ENCODE results near the gene HNRNPL.
"Not testable (repeated sequence)": the region's sequence is repeated elsewhere in the genome, so short reads cannot be mapped to it uniquely, and the experiment has no call there.

The HNRNPL gene

DNA sequence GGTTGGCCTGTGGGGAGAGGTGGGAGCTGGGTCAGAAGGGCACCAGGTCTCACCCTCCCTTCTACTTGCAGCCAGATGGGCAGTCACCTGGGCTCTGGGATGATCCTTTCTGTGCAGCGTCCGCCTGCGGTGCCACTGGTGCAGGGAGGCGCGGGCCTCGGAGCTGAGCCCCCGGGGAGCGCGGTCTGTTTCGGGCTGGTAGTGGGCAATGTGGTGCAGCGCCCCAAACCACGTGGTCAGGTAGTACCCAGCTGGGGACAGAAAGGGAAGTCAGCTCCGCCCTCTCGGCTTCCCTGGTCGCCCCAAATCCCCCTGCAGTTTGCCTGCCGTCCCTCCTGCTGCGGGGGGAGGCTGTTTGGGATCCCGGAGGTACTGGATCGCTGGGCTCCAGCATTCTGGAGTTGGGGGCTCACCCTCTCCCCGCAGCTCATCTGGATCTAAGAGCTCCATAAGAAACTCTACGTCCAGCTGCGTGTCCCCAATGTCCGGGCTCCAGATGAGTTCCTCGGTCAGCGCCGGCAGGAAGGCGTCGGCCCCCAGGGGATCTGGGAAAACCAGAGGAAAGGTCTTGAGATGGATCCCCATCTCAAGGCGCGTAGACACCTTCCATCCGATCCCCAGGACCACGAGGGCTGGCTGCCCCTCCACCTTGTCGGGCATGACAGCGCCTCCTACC lies 19.5 kb upstream of the HNRNPL start:
- no peak for DNase-seq

DNA sequence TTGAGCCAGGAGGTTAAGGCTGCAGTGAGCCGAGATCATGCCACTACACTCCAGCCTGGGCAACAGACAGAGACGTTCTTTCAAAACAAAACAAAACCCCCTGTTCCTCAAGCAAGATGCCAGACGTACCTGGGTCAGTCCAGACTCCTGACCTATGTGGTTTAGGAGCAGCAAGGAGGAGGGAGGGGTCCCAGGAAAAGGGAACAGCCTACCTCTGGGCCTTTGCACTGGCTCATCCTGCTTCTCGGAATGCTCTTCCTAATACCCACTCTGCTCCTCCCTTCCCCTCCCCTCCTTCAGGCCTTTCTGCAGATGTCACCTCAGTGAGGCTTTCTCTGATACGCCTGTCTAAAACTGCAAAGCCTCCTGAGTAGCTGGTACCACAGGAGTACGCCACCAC lies 18.8 kb upstream of the HNRNPL start:
- no peak for DNase-seq

DNA sequence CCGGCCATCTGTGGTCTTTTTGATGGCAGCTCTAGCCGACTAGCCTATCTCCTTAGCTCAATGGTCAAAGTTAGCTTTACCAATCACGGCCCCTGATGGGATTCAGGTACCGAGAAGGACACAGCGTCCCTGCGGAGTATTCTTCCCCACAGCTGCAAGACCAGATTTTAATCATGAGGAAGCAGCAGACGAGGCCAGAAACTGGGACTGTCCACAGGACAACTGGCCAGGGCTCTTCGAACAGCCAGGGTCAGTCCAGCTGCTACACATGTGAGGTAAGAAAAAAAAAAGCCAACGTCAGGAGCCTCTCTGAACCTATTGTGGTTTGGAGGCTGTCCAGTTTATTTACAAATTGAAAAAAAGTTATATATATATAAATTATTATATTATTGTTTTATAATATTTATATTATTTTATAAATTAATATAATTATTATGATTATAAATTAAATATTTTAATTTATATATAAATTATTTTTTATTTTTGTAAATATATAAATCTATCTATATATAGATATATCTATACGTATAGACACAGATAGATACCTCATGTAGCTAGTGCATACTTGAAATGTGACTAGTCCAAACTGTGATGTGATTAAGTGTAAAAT lies 17.5 kb upstream of the HNRNPL start:
- no peak for DNase-seq

DNA sequence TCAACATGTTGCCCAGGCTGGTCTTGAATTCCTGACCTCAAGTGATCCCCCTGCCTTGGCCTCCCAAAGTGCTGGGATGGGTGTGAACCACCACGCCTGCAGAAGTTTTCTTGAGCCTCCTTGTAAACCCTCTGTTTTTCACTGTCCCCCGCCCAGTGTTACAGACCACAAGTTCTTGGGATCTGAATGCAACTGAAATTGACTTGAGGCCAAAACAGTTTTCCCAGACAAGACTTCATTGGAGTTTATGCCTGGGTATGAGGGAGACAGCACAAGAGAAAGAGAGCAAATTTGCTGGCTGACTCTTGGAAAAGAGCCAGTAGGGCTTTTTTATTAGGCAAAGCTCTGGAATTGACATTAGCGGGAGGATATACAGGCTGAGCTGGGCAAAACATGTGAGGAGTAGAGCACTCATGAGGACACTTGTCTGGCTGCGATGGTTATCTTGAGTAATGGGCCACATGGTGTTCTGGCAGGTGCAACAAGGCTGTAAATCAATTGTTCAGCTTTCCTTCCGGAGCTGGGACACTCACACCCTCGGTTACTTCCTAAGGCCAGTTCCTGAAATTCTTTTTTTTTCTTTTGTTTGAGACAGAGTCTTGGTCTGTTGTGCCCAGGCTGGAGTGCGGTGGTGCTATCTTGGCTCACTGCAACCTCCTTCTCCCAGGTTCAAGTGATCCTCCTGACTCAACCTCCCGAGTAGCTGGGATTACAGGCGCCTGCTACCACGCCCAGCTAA lies 12.7 kb upstream of the HNRNPL start:
- DNase-seq: peak; percentile 46

DNA sequence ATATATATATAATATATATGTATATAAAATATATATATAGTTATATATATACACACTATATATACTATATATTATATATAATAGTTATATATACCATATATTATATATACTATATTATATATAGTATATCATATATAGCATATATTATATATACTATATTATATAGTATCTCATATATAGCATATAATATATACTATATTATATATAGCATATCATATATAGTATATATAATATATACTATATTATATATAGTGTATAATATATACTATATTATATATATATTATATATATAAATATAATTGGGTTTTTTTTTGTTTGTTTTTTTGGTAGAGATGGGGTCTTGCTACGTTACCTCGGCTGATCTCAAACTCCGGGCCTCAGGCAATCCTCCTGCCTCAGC lies 11.6 kb upstream of the HNRNPL start:
- no peak for DNase-seq

DNA sequence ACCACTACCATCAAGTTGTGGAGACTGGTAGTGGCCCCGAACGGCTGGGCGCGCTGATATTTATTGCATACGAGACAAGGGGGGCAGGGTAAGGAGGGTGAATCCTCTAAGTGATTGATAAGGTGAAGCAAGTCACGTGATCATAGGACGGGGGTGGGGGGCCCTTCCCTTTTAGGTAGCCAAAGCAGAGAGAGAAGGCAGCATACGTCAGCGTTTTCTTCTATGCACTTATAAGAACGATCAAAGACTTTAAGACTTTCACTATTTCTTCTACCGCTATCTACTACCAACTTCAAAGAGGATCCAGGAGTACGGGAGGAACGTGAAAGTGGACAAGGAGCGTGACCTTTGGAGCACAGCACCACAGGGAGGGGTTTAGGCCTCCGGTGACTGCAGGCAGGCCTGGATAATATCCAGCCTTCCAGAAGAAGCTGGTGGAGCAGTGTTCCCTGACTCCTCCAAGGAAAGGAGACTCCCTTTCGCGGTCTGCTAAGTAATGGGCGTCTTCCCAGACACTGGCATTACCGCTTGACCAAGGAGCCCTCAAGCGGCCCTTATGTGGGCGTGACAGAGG lies 9.9 kb upstream of the HNRNPL start:
- DNase-seq: not testable (repeated sequence)

DNA sequence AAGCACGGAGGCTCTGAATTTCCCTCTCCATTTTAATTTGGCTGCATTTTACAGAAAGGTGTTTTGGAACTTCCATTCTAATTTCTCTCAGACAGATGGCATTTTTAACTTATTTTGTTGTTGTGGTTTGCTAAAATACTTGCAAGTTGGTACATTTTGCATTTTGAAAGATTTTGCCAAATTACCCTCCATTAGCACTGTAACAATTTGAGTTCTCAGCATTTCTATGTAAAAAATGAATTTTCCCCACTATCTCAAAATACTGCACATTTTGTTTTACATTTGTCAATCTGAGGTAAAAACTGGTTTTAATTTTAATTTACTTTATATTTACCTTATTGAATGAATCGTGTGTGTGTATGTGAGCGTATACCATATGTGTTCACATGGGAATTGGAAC lies 7.0 kb upstream of the HNRNPL start:
- no peak for DNase-seq

DNA sequence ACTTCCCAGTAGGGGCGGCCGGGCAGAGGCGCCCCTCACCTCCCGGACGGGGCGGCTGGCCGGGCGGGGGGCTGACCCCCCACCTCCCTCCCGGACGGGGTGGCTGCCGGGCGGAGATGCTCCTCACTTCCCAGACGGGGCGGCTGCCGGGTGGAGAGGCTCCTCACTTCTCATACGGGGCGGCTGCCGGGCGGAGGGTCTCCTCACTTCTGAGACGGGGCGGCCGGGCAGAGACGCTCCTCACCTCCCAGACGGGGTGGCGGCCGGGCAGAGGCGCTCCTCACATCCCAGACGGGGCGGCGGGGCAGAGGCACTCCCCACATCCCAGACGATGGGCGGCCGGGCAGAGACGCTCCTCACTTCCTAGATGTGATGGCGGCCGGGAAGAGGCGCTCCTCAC lies 6.0 kb upstream of the HNRNPL start:
- not testable (repeated sequence) for DNase-seq

DNA sequence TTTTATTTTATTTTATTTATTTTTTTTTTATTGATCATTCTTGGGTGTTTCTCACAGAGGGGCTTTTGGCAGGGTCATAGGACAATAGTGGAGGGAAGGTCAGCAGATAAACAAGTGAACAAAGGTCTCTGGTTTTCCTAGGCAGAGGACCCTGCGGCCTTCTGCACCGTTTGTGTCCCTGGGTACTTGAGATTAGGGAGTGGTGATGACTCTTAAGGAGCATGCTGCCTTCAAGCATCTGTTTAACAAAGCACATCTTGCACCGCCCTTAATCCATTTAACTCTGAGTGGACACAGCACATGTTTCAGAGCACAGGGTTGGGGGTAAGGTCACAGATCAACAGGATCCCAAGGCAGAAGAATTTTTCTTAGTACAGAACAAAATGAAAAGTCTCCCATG lies 5.2 kb upstream of the HNRNPL start:
- not testable (repeated sequence) for DNase-seq

DNA sequence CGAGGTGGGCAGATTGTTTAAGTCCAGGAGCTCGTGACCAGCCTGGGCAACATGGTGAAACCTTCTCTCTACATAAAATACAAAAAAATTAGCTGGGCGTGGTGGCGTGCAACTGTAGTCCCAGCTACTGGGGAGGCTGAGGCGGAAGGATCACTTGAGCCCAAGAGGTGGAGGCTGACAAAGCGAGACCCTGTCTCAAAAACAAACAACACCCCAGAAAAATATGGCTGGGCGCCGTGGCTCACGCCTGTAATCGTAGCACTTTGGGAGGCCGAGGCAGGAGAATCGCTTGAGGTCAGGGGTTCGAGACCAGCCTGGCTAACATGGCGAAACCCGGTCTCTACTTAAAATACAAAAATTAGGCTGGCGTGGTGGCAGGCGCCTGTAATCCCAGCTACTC lies 3.4 kb upstream of the HNRNPL start:
- no peak for DNase-seq

DNA sequence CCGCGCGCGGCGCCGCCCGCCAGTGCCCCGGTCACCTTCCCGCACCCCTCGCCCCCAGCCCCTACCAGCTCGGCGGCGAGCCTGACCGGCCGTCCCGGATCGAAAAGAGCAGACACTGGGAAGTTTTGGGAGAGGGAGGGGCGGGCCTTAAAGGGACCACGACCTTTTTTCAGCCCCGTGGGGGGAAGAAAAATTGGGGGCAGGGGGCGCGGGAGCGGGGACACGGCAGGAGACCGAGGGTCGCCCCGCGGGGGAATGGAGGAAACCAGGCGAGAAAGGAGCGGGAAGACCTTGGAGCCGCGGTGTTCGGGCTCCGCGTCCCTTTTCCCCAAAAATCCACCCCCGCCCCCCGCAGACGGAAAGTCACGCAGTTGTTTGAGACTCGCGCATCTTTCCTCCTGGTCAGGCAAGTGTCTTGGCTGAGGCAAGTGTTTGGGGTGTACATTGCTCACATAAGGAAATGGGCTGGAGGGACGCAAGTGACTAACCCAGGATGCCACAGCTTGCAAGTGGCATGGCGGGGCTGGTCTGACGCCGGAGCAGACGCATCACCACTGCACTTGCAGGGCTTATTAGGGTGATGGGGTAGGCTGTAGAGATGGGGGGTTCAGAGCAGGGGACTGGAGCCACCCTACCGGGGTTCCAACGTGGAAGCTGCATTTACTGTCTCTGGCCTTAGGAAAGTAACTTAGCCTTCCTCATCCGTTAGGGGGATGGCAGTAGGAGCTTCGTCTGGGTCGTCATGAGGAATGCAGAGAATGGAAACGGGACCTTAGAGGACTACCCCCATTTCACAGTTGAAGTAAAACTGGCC lies 2.7 kb upstream of the HNRNPL start:
- peak; percentile 65 for DNase-seq

DNA sequence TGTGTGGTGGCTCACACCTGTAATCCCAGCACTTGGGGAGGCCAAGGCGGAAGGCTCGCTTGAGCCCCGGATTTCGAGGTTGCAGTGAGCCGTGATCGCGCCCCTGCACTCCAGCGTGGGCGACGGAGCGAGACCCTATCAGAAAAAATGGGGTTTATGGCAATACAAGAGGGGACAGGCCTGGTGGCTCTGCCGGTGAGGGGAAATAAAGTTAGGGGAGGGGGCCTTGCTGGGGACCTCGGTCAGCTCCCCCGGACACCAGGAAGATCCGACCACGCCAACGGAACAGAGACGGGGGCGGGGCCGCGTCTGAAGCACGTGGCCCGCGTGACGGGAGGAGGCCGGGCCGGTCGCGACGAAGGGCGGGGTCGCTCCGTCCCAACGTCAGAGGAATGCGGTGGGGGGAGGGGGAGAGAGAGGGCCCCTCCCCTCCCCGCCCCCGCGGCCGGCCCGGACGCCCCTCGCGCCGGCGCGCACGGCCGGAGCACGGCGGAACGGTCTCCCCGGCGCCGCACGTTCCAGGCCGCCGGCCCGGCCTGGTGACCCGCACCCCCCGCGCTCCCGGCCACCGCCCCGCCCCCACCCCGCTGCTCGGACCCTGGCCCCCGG lies 1.9 kb upstream of the HNRNPL start:
- peak; percentile 92 for DNase-seq

DNA sequence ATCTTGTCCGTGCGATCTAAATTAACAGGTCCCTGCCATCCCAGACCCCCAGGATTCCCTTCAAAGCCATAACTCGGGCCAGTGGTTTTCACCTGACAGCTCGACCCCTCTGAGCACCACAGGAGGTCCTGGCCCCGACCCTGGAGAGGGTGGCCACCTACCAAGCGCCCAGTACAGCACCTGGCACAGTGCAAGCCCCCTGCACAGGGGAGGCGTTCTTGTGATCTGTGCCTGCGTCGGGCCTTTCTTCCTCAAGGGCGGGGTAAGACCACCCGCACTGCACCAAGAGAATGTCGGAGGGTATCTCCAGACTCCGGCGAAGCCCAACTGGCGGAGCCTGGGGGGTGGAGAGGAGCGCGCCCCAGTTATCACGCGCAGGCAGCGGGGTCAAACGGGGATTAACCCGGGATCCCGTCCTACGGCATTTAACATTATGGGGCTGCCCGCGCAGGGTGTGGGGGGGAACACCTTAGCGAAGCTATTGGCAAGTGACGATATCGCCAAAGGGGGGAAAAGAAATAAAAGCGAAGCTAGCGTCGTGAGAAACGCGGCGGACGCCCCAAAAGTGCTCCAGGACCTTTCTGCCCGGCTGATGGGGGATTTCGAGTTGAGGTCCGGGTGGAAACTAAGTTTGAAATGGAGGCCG lies 1.3 kb upstream of the HNRNPL start:
- DNase-seq: no peak

DNA sequence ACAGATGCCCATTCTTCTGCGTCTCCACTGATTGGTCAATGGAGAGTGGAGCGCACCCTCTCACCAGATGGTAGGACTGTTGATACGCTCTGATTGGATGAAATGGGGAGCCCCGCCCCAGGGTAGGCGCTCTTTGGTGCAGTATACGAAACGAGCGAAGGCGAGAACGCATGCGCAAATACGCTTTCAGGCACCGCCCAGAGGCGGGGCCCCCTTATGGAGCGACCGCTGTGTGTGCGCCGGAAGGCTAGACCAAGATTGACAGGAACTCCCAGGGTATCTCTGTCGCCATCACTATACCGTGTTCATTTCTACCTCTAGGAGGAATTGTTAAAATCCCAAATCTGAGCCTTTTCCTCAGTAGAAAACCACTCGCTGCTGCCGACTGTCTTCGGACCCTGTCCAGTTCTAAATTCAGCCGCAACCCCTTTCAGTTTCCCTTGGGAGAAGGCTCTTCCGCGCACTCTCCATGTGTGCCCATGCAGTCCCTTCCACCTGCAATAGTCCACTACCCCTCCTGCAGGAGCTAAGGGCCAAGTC lies 720 bp upstream of the HNRNPL start:
- DNase-seq: peak; percentile 100

DNA sequence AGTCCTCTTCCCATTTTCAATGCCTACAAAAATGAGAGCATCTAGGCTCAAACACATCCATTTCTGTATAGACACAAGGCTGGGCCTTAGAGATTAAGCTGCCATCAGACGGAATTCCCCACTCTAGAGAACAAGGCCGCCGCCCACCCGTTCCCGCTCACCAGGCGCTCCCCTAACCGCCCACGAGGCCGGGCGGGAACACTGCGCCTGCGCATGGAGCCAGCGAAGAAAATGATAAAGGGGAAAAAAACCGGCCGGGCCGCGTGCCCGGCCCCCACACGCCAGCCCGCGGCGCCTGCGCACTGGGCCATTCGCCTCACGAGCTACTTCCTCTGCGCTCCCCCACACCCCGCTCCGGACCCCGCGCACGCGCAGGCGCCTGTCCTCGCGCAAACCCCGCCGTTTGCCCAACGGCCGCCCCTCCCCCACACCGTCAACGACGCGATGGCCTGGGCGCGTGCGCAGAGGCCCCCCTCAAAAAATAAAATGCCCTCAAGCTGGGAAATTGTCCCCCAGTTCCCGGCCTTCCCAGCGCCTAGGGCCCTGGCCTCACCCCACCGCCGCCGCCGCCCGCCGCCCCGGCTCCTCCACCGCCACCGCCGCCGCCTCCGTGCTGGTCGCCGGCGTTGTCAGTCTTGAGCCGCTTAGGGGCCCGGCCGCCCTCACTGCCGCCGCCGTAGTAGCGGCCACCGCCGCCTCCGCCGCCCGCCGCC lies 483 bp downstream of the HNRNPL start:
- DNase-seq: peak; percentile 96

DNA sequence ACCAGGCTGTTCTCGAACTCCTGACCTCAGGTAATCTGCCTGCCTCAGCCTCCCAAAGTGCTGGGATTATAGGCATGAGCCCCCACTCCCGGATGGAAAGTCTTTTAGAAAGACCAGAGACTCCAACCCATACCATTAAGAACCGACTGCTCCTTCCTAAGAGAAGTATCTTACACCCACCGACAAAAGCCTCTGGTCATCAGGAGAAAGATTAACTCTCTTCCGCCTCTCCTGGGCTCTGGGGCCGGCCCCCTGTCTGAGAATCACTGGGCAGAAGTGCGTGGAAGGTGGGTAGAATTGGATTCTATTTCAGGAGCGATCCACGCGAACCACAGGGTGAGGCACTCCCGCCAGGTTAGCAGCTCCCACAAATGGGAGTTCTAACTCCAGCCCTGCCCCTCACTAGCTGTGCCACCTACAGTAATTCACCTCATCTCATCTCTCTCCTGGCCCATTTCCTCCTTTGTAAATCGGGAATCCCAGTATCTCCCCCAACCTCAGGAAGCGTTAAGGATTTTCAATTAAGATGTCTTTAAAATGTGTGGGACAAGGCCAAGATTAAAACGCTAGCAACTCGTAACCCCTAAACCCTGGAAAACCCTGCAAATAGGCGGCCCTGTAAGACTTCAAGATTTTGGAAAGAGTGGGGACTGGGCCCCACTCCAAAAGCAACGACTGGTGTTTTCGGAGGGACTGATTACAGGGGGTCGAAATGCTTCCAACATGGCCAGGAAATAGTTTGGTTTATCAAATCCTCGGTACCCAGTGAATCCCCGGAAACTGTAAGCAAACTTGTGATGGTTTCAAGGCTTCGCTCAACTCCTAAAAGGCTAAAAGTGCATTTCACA lies 1.3 kb downstream of the HNRNPL start:
- DNase-seq: no peak

DNA sequence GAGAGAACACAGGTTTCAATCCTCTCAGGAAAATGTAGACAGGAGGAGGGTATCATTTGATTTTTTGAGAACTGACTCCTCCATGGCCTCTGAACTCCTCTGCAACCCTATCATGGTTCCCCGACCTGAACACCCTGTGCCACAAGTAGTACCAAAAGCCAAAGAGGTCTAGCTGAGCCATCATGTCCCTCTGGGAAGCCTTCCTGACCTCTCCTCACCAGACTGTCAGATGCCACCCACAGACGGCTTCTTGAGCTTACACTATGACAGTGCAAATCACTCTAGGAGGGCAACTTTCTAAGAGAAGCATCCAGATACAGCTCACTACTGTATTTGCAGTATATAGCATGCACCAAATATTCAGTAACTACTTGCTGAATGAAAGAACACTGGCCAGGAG lies 3.7 kb downstream of the HNRNPL start:
- no peak for DNase-seq

DNA sequence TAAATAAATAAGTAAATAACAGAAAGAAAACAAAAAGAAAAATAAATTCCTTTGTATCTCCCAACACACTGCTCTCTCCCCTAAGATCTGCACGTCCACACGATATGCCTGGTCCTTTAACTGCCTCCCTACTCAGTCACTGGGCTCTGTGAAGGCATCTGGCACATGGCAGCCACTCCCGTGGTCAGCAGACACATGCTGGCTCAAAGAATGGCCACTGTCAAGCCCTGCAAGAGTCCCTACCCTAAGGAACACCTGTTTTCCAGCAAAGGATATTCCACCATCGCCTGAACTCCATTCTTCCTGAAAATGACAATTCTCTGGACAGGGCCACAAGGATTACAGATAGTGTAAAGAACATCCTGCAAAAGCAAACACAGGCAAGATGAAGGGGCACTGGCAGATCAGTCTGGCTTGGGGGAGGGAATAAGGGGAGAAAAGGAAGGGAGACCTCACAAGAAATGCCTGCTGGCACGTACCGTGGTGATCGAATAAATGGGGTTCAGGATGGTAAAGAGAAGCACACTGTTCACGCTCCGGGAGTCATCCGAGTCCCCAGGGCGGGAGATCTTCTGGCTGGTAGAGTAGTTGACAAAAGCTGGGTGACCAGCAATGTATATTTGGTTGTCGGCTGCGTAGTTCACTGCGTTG lies 4.3 kb downstream of the HNRNPL start:
- DNase-seq: no peak

DNA sequence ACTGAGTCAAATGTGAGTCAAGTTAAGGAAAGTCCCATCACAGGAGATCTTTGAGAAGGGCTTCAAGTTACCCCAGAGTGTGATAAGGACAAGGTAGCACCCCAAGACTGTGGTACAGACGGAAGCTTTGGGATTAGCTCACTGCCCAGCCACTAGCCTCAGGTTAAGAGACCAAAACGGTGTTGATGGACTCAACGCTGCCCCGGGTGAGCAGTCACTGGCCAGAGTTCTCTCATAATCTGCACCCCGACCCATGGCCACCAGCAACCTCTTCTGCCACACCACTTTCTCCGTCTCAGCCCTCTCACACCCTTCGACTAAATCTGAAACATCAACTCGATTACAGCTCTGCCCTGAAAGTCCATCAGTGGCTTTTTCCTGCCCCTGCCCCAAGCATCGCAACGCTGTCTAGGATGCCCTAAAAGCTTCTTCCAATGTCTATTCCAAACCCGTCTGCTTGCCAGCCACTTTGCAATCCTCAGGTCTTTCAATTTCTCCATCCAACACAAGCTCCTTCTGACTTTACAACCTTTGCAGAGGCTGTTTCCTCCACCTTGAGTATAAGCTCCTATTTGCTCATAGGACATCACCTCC lies 5.6 kb downstream of the HNRNPL start:
- DNase-seq: no peak

All from fibroblast of skin of right quadriceps (primary cell).